Ovary (tissue), 9 donors: ENCODE measurements around the gene BAZ1A. TPM values are rescaled to one million over a fixed set of nuclear protein-coding genes. Genes with fewer than 3 reads are reported as not detected.

Experiments
- DNase-seq, 5 donors: peaks; one replicate each; pipeline ENCODE4 v3.0.0-alpha.2; 2019 to 2020
- H3K27ac ChIP-seq, 2 donors: fragments of 200-600 bp; one replicate each; pipeline versions ENCODE4 v1.5.1 to v1.8.0; 2019 to 2022
- H3K27me3 ChIP-seq: fragments of 200-600 bp; one replicate; pipeline ENCODE4 v1.8.0; 2022
- H3K36me3 ChIP-seq: fragments of 200-600 bp; sonication (generic); one replicate; pipeline ENCODE4 v1.5.1; 2019
- H3K4me1 ChIP-seq: one replicate; pipeline ENCODE4 v1.8.1; 2013; ENCODE audit warnings: mild to moderate bottlenecking, moderate library complexity; ENCODE audit not compliant: insufficient read depth
- H3K4me3 ChIP-seq: fragments of 200-600 bp; sonication (generic); one replicate; pipeline ENCODE4 v1.5.1; 2017
- H3K9me3 ChIP-seq, 2 donors: fragments of 200-600 bp in 1 of 2; sonication (generic) in 1 of 2; one replicate each; pipeline versions ENCODE4 v1.5.1 to v1.8.1; 2013 to 2019; ENCODE audit warnings: mild to moderate bottlenecking in 1 of 2, moderate library complexity in 1 of 2
- EP300 ChIP-seq: sonication (generic); formaldehyde crosslinking; IDR thresholded peaks from one replicate; pipeline ENCODE4 v1.6.1; 2017; ENCODE audit warnings: antibody characterized with exemption
- POLR2A ChIP-seq: fragments of 450-650 bp; IDR thresholded peaks from one replicate; pipeline ENCODE4 v1.6.1; 2017; ENCODE audit warnings: antibody characterized with exemption, mild to moderate bottlenecking, moderate library complexity
- WGBS, 3 donors: extraction: QIAGEN DNeasy Blood & Tissue Kit in 1 of 3; methylation state at CpG; one replicate each; pipeline versions ENCODE4 v1.1.5 to v1.1.7; 2013 to 2017; 5-methylcytosine and 5-hydroxymethylcytosine counted together
- intact Hi-C, 4 donors: fragments of 100-400 bp; cut with DNase I; formaldehyde crosslinking; loops; one replicate each; pipeline versions ENCODE4 v1.11.0 to v1.15.1; 2022 to 2023
- polyA plus RNA-seq, 2 donors: library from polyadenylated mRNA; stranded (reverse); fragments of 200-250 nt in 1 of 2; fragments of 350-450 nt in 1 of 2; fragmentation: Illumina TruSeq in 1 of 2; extraction: RNeasy Lipid Tissue Mini Kit (QIAGEN cat#74804) in 1 of 2; gene quantifications; one replicate each; pipeline ENCODE4 v1.2.3, GENCODE V29; 2013 to 2014
- total RNA-seq, 7 donors: library from RNA; depleted of rRNA in 2 of 7; stranded (reverse); fragments of >200 nt in 2 of 7; fragmentation: NEBNext Ultra II Directional in 3 of 7; extraction: Animal tissue kit (Norgen Biotek cat#: 25700) in 3 of 7; gene quantifications; one replicate each; pipeline versions ENCODE4 v1.1.0 to v1.2.4, GENCODE V29; 2016 to 2023
- TF ChIP-seq, protein P1 (sequence below), 3 donors: fragments of 450-650 bp in 2 of 3; fragments of 200-600 bp in 1 of 3; IDR thresholded peaks; one replicate each; pipeline versions ENCODE4 v1.5.1 to v1.8.0; 2016 to 2022; ENCODE audit warnings: antibody characterized with exemption in 3 of 3, mild to moderate bottlenecking in 1 of 3
- donor health status: DM: no; HTN: no; CAD: no; lungs with moderate emphysema.
- donor health status: DM: no; HTN: no; CAD: no.
- donor health status: Bipolar disorder and iron deficiency.
- donor health status: DM: yes; HTN: yes; CAD: no.
- donor health status: DM: no; HTN: no; CAD: no.
- donor health status: DM: yes; HTN: yes; CAD: no.

Gene BAZ1A
- total and polyA plus RNA-seq, 9 donors: 10.4 to 30.1 (median 17.9) TPM

- Histone ChIP-seq H3K27me3 (no peaks in the 10 kb centered on the region), H3K4me3 (no peak overlapping the region), H3K36me3 (no peaks in the 10 kb centered on the region), H3K27ac (no peak overlapping the region), H3K4me1 (no peaks in the 10 kb centered on the region), H3K9me3 (no peaks in the 10 kb centered on the region)
- no peak for DNase-seq
- TF ChIP-seq, protein P1, sequence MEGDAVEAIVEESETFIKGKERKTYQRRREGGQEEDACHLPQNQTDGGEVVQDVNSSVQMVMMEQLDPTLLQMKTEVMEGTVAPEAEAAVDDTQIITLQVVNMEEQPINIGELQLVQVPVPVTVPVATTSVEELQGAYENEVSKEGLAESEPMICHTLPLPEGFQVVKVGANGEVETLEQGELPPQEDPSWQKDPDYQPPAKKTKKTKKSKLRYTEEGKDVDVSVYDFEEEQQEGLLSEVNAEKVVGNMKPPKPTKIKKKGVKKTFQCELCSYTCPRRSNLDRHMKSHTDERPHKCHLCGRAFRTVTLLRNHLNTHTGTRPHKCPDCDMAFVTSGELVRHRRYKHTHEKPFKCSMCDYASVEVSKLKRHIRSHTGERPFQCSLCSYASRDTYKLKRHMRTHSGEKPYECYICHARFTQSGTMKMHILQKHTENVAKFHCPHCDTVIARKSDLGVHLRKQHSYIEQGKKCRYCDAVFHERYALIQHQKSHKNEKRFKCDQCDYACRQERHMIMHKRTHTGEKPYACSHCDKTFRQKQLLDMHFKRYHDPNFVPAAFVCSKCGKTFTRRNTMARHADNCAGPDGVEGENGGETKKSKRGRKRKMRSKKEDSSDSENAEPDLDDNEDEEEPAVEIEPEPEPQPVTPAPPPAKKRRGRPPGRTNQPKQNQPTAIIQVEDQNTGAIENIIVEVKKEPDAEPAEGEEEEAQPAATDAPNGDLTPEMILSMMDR (IDR thresholded peaks at IDR 0.05): no peak
- TF ChIP-seq POLR2A: no peak
- intact Hi-C loops: no loop called here
- 62 to 89% (median 88%) methylated on average over 4 of the region's 4 CpGs for WGBS, 3 donors
Measured at GRCh38 chr14:34732802-34733201, 142.4 kb downstream of the BAZ1A start.

GRCh38 chr14:34723867-34724266 lies 151.3 kb downstream of the BAZ1A start:
- Histone ChIP-seq H3K9me3 (no peaks in the 10 kb centered on the region), H3K36me3 (no peaks in the 10 kb centered on the region), H3K27me3 (no peaks in the 10 kb centered on the region), H3K4me3 (no peak overlapping the region), H3K4me1 (no peaks in the 10 kb centered on the region), H3K27ac (no peak overlapping the region)
- WGBS, 3 donors: 87 to 91% (median 90%) methylated on average over 3 of the region's 3 CpGs
- DNase-seq: no peak
- TF ChIP-seq POLR2A: no peak
- TF ChIP-seq, protein P1 (IDR thresholded peaks at IDR 0.05): no peak
- intact Hi-C loops: loop anchor here (5.0 to 10.0 kb wide), 2 partner anchors 49 to 52 kb away; no protein-coding TSS in a partner anchor

DNA sequence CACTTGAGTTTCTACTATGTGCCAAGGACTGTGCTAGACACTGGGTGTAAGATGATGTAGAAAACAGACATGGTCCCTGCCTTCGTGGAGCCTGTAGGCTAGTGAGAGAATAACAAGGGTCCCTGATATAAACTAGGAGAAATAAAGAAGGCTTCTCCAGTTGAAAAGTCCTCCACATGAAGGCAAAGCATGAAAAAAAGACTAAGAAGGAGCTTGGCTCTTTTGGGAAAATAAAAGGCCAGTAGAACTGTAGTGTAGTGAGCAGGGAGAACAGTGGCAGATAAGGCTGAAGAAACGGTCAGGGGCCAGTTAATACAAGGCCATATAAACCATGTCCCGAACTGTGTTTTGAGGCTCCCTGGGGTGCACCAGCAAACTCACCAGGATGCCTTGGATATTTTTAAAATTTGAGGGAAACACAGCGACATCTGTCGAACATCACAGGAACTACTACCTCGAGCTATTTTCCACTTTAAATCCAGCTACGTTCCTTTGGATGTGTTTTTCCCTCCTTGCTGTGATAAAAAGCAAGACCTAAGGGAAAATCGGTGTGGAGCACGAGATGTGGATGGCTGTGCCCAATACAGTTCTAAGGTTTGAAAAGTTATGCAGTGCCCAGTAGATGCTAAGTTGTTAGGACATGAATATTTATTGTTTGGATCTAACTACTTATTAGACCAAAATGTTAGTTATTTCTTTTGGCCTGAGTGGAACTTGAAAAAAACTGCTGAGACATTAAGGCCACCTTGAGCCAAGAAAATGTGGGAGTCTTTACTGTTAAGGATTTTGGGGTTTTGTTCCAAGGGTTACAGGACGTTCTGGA lies 152.2 kb downstream of the BAZ1A start:
- Histone ChIP-seq H3K4me3 (no peak overlapping the region), H3K9me3 (no peaks in the 10 kb centered on the region), H3K4me1 (no peaks in the 10 kb centered on the region), H3K27ac (peak overlapping the region in 1 of 2 donors; percentile 36), H3K36me3 (no peaks in the 10 kb centered on the region), H3K27me3 (no peaks in the 10 kb centered on the region)
- intact Hi-C loops: loop anchor here (5.0 to 10.0 kb wide), 2 partner anchors 48 to 51 kb away; no protein-coding TSS in a partner anchor
- DNase-seq: peak; percentile 31 to 63 (median 41)
- 3 to 4% (median 4%) methylated on average over 10 of the region's 10 CpGs for WGBS, 3 donors
- TF ChIP-seq, protein P1 (IDR thresholded peaks at IDR 0.05): peak; percentile 43 to 81 (median 81)
- TF ChIP-seq POLR2A (no peak), EP300 (no peak)

DNA sequence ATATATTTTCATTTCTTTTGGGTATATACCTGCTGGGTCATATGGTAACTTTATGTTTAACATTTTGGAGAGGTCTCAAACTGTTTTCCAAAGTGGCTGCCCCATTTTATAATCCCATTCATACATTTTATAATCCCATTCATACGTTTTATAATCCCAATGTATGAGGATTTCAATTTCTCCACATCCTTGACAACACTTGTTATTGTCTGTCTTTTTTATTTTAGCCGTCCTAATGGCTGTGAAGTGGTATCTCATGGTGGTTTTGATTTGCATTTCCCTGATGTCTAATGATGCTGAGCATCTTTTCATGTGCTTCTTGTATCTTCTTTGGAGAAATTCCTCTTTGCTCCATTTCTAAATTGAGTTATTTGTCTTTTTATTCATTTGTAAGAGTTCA lies 154.0 kb downstream of the BAZ1A start:
- Histone ChIP-seq H3K36me3 (no peaks in the 10 kb centered on the region), H3K4me1 (no peaks in the 10 kb centered on the region), H3K4me3 (no peak overlapping the region), H3K27ac (no peak overlapping the region), H3K9me3 (no peaks in the 10 kb centered on the region), H3K27me3 (no peaks in the 10 kb centered on the region)
- TF ChIP-seq EP300 (no peak), POLR2A (no peak)
- TF ChIP-seq, protein P1 (IDR thresholded peaks at IDR 0.05): no peak
- intact Hi-C loops: loop anchor here (5.0 to 10.0 kb wide), 2 partner anchors 46 to 49 kb away; no protein-coding TSS in a partner anchor
- WGBS, 3 donors: 90 to 93% (median 92%) methylated on average over 2 of the region's 2 CpGs
- DNase-seq: no peak
